A549 treated with CORT108297 at 1 μM for 4 hours (cell line): ENCODE measurements around the gene NUDC. TPM values are rescaled to one million over a fixed set of nuclear protein-coding genes. Genes with fewer than 3 reads are reported as not detected.

Experiments used
- total RNA-seq: library from RNA; stranded (reverse); fragments of 200-300 nt; extraction: Qiagen RNA extraction; gene quantifications from 5 replicates; pipeline ENCODE4 v1.2.3, GENCODE V29; 2022

Gene NUDC
- total RNA-seq: 121 to 141 TPM (median 129 TPM) in 5 replicates

DNA sequence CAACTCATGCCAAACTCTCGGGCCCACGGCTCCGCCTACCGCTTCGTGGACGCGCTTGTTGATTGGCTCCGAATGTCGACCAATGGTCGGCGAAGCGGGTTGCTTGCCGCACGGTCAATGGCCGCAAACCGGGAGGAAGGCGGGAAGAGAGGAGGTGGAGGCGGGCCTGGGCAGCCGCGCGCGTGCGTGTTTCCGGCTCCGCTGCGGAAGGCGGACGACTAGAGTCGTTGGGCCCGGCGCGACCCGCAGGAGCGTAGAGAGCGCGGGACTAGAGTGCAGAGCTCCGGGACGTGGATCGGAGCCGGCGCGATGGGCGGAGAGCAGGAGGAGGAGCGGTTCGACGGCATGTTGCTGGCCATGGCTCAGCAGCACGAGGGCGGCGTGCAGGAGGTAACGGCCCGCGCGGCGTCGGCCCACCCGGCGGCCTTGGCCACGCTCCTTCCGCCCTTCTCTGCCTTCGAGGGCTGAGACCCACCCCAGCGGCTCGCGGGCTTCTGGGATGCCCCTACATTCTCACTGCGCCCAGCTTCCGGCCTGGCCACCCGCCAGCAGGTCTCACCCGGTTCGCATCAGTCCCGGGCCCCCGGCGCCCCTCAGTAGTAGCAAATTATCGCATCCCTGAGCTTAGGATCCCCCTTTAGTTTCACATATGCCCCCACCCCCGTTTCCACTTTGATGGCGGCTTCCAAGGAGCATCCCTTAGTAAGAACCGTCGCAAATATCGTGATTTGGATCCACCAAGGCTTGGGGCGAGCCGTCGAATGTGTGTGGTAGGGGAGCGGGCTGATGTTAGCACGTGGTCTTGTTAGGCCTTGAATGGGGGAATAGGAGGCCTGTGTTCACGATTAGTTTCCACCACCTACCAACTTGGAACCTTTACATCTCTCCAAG is at the start of gene NUDC:
TSS of gene NUDC (plus strand) at position 204 of the 891 bp plus-strand sequence. CDS start at position 310, 106 bp downstream.

GRCh38 chr1:26889551-26890466 is 31.7 kb upstream of the NUDC start, which contains the start of gene GPN2:
TSS of gene GPN2 (minus strand) at chr1:26890283. CDS start at chr1:26890096, 187 bp downstream.

GRCh38 chr1:26900001-26900814 is 21.3 kb upstream of the NUDC start, which contains the start of gene GPATCH3:
TSS of gene GPATCH3 (minus strand) at chr1:26900467. CDS start at chr1:26900442, 25 bp downstream.

GRCh38 chr1:26913754-26914619 is 7.6 kb upstream of the NUDC start, which contains the start of gene NR0B2:
TSS of gene NR0B2 (minus strand) at chr1:26913975. CDS start at chr1:26913940, 35 bp downstream.

GRCh38 chr1:26959722-26960624 is 38.4 kb downstream of the NUDC start, which contains the start of gene KDF1:
TSS of gene KDF1 (minus strand) at chr1:26960468. CDS start at chr1:26952380, 8,088 bp downstream.

GRCh38 chr1:26993237-26994019 is 71.9 kb downstream of the NUDC start, which contains the start of gene TRNP1:
TSS of gene TRNP1 (plus strand) at chr1:26993692. CDS start at chr1:26993787, 95 bp downstream.

Other genes with a start within 250 kb of the NUDC start
- 30.8 to 32.8 TPM (median 32.5 TPM) in 5 replicates for gene ARID1A, start 225.7 kb upstream of the NUDC start, total RNA-seq
- gene PIGV, start 133.8 kb upstream of the NUDC start, total RNA-seq: 5.8 to 7.4 TPM (median 6.7 TPM) in 5 replicates
- 35.5 to 43.5 TPM (median 42.7 TPM) in 5 replicates for gene ZDHHC18, start 95.1 kb upstream of the NUDC start, total RNA-seq
- gene SFN, start 58.6 kb upstream of the NUDC start, total RNA-seq: 478 to 638 TPM (median 601 TPM) in 5 replicates
- 18.0 to 29.3 TPM (median 28.1 TPM) in 5 replicates for gene GPN2, start 31.5 kb upstream of the NUDC start, total RNA-seq
- gene GPATCH3, start 21.3 kb upstream of the NUDC start, total RNA-seq: 8.9 to 11.8 TPM (median 10.7 TPM) in 5 replicates
- 0.07 TPM in 1 of 5 replicates, not detected in the others for gene NR0B2, start 7.8 kb upstream of the NUDC start, total RNA-seq
- 0.07 to 0.08 TPM in 2 of 5 replicates, not detected in the others for gene KDF1, start 38.7 kb downstream of the NUDC start, total RNA-seq
- 150 to 235 TPM (median 212 TPM) in 5 replicates for gene TRNP1, start 71.9 kb downstream of the NUDC start, total RNA-seq
- gene TENT5B, start 91.1 kb downstream of the NUDC start, total RNA-seq: 0.61 to 1.3 TPM (median 1.1 TPM) in 5 replicates
- 11.4 to 13.4 TPM (median 12.7 TPM) in 5 replicates for gene SLC9A1, start 233.4 kb downstream of the NUDC start, total RNA-seq